NCI-H460 (cell line): ENCODE data around the gene LMX1B. TPM values are rescaled to one million over a fixed set of nuclear protein-coding genes. Genes with fewer than 3 reads are reported as not detected.
"Not testable (repeated sequence)": the region's sequence is repeated elsewhere in the genome, so short reads cannot be mapped to it uniquely, and the experiment has no call there.

Experiments
- DNase-seq: peaks from one replicate; pipeline ENCODE4 v3.0.0-alpha.2; 2016; ENCODE audit warnings: low read depth; ENCODE audit errors: extremely low read depth
- total RNA-seq: library from RNA; depleted of rRNA; stranded (reverse); fragments of >200 nt; shearing (Covaris generic); gene quantifications from 2 replicates; pipeline ENCODE4 v1.2.3, GENCODE V29; 2014; rRNA removed

Gene LMX1B
- total RNA-seq, 1 experiment from 2014 or later, result 1.9 TPM

DNA sequence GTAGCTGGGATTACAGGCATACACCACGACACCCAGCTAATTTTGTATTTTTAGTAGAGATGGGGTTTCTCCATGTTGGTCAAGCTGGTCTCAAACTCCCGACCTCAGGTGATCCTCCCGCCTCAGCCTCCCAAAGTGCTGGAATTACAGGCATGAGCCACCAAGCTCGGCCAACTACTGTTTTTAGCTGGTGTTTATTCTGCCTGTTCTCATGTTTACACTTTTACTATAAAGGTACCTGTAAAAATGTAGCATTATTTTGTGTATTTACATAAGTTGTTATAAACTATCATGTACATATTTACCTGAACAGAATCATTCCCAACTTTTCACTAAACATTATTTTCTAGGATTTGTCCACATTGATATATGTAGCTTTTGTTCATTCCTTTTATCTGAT is 111.8 kb downstream of the LMX1B start:
- DNase-seq, result not testable (repeated sequence)

DNA sequence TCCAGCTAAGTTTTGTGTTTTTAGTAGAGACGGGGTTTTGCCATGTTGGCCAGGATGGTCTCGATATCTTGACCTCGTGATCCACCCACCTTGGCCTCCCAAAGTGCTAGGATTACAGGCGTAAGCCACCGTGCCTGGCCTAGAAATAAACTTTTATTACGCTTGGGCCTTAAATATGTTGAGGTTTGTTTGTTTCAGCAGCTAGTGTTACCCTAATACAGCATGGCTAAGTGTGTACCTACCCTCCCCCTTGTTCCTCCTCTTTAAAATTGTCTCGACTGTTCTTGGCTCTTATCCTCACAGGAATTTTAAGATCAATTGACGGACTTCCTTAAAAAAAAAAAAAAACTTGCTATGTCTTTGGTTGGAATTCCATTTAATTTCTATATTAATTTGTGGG is 114.5 kb downstream of the LMX1B start:
- DNase-seq, result not testable (repeated sequence)

DNA sequence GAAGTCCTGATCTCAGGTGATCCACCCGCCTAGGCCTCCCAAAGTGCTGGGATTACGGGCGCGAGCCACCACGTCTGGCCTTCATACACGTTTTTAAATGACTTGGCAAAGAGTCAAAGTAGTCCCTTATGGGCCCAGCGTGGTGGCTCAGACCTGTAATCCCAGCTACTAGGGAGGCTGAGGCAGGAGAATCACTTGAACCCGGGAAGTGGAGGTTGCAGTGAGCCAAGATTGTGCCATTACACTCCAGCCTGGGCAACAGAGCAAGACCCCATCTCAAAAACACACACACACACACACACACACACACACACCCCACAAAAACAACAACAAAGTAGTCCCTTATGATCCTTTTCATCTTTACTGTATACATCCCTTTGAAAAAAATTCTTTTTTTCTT is 116.9 kb downstream of the LMX1B start:
- DNase-seq, result not testable (repeated sequence)

DNA sequence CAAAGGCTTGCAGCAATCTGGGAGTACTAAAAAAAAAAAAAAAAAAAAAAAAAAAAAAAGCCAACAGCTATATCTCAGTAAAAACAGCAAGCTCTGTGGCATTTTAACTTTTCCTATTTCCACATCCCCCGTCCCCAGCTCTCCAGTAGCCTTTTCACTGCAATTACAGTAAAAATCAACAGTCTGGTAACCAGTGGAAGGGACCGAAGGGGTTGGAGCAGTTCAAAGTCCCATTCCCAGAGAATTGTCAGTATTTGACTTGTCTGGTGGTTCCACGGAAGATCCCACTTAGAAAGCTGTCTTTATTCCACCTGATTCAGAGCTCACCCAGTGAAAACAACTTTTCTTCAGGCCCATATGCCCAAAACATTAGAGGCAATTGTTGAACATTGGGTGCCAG is 119.3 kb downstream of the LMX1B start:
- DNase-seq, result no peak

DNA sequence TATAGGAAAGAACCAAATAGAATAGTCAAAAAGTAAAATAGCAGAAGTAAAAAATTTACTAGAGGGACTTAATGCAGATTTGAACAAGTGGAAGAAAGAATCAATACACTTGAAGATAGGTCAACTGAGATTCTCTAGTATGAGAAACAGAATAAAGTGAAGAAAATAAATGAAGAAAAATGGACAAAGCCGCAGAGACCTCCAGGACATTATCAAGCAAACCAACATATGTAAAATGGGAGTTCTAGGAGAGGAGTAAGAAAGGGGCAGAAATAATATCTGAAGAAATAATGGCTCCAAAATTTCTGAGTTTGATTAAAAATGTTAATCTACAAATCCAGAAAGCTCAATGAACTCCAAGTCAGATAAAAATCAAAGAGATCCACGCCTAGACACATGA is 121.1 kb downstream of the LMX1B start:
- no peak for DNase-seq

DNA sequence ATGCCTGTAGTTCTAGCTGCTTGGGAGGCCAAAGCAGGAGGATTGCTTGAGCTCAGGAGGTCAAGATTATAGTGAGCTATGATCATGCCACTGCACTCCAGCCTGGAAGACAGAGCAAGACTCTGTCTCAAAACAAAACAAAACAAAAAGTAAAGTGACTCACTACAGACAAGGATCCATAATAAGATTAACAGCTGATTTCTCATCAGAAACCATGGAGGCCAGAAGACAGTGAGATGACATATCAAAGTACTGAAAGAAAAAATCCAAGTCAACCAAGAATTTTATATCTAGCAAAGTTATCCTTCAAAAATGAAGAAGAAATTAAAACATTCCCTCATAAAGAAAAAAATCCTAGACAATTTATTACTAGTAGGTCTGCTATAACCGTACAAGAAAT is 121.8 kb downstream of the LMX1B start:
- no peak for DNase-seq

DNA sequence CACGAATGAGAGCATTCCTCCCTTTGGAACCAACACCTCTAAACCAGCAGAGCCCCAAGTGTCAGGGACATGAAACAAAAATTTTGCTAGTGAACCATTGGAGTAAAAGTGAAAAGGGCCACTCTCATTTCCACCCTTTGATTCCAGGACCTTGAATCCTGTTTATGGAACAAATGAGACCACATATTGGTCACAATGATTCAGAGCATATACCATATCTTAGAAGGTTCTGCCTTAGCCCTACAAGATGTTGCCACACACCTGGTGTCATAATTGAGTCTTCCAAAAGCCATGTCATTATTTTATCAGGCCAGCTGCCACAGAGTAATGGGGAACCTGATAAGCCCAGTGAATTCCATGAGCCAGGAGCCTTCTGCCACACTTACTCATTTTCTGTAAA is 124.8 kb downstream of the LMX1B start:
- DNase-seq, result no peak

DNA sequence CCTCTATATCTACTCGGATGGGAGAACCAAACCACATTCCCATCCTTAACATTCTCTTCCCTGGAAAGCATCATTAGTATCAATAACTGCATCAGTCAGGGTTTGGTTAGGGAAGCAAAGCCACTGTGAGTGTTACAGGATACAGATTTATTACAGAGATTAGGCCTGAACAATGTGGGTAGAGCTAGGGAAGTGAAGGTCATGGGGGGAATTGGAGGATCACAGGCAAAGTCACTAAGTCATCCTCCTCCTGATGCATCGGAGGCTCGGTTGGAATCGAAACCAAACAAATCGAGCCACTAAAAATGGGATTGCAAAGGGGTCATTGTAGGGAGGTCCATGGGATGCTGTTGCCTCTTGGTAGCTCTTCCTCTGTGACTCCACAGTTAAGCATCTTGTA is 129.3 kb downstream of the LMX1B start:
- no peak for DNase-seq

DNA sequence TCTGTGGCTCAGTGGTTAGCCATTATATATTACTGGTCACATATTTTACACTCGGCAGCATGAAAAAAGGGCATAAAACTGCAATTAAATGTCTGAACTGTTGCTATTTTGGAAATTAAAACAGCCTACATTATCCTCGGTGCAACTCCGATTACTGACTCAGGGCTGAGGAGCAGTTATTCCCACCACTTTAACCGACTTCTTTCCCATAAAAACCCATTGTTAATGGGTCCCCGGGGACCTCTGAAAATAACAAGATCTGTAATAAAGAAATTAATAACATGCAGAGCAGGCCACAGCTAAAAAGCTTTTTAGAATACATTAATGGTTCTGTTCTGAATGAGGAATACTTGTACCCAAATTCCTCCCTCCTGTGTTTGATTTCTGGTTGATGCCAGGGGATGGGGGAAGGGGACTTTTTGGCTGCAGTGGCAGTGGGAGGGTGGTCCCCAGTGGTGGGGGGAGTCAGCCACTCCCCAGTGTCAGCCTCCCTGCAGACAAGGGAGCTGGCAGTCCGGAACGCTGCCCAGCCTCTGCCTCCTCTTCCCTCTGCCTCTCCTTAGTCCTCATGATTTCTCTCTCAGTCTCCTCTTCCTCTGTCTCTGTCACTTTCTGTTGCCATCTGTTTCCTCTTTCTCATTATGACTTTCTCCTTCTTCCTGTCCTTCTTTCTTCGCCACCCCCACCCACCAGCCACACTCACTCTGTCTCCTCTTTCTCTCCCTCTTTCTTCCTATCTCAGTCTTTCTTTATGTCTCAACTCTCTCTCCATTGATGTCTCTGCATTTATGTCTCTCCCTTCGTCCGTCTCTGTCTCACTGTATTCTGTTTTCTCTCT is 132.1 kb downstream of the LMX1B start:
- no peak for DNase-seq

Other genes with a start within 250 kb of the LMX1B start
- gene ZBTB43, start 191.1 kb downstream of the LMX1B start, total RNA-seq, result 8.0 and 30.6 TPM in 2 replicates
- gene ZBTB34, start 246.7 kb downstream of the LMX1B start, total RNA-seq, result 5.3 and 6.8 TPM in 2 replicates